K562 (cell line): ENCODE data around the gene NAPEPLD. TPM values are rescaled to one million over a fixed set of nuclear protein-coding genes. Genes with fewer than 3 reads are reported as not detected.

ENCODE experiments used
- CTCF ChIP-seq, 3 experiments: IDR thresholded peaks in 2 of 3; conservative IDR thresholded peaks in 1 of 3; 2 replicates each; pipeline ENCODE4 v1.5.1; 2011 to 2012; ENCODE audit warnings: low read length in 3 of 3, mild to moderate bottlenecking in 3 of 3, control low read depth in 2 of 3, improper control_type of control experiment in 1 of 3, inconsistent platforms in 1 of 3, low read depth in 1 of 3, mixed read lengths in 1 of 3, moderate library complexity in 1 of 3; ENCODE audit not compliant: insufficient read depth in 2 of 3
- EP300 ChIP-seq: IDR thresholded peaks from 2 replicates; pipeline ENCODE4 v1.6.1; 2012; ENCODE audit warnings: low read length, improper control_type of control experiment
- ETV1 ChIP-seq: fragments of 450-650 bp; conservative IDR thresholded peaks from 2 replicates; pipeline ENCODE4 v1.6.1; 2016; ENCODE audit warnings: missing genetic modification characterization, control low read depth, low read depth, missing compliant biosample characterization
- JUND ChIP-seq, 2 experiments: IDR thresholded peaks; 2 replicates in 1 of 2; 3 replicates in 1 of 2; pipeline ENCODE4 v1.6.1; 2011; ENCODE audit warnings: borderline replicate concordance in 2 of 2, low read depth in 2 of 2, low read length in 2 of 2, improper control_type of control experiment in 1 of 2, missing biosample characterization in 1 of 2, missing genetic modification characterization in 1 of 2, missing genetic modification reagents in 1 of 2
- MLLT1 ChIP-seq, 2 experiments: fragments of 450-650 bp; IDR thresholded peaks; 2 replicates each; pipeline ENCODE4 v1.6.1; 2016
- MTA1 ChIP-seq: fragments of 450-650 bp; IDR thresholded peaks from 2 replicates; pipeline ENCODE4 v1.6.1; 2017; ENCODE audit warnings: borderline replicate concordance
- NFYB ChIP-seq: IDR thresholded peaks from 2 replicates; pipeline ENCODE4 v1.6.1; 2011; ENCODE audit warnings: mild to moderate bottlenecking, moderate library complexity; ENCODE audit not compliant: insufficient read length; ENCODE audit errors: extremely low read depth
- RCOR1 ChIP-seq, 2 experiments: IDR thresholded peaks; 2 replicates each; pipeline ENCODE4 v1.6.1; 2012; ENCODE audit warnings: low read depth in 2 of 2, low read length in 2 of 2, borderline replicate concordance in 1 of 2, improper control_type of control experiment in 1 of 2
- SMAD3 ChIP-seq: fragments of 450-650 bp; formaldehyde crosslinking; conservative IDR thresholded peaks from 2 replicates; pipeline ENCODE4 v1.4.0; 2020; ENCODE audit warnings: mild to moderate bottlenecking
- SMARCC2 ChIP-seq: fragments of 450-650 bp; IDR thresholded peaks from 2 replicates; pipeline ENCODE4 v1.6.1; 2017; ENCODE audit warnings: antibody characterized with exemption, moderate library complexity, mild to moderate bottlenecking, low read depth
- SREBF1 ChIP-seq: fragments of 150-350 bp; IDR thresholded peaks from 2 replicates; pipeline ENCODE4 v1.6.1; 2014; ENCODE audit warnings: antibody characterized with exemption, low read depth, low read length, borderline replicate concordance
- TAF1 ChIP-seq: IDR thresholded peaks from 2 replicates; pipeline ENCODE4 v1.6.1; 2011; ENCODE audit warnings: mild to moderate bottlenecking, low read length, moderate library complexity; ENCODE audit not compliant: insufficient read depth, control insufficient read depth, severe bottlenecking; ENCODE audit errors: extremely low read depth
- TEAD4 ChIP-seq, 2 experiments: sonication (generic) in 1 of 2; formaldehyde crosslinking in 1 of 2; IDR thresholded peaks; 2 replicates each; pipeline versions ENCODE4 v1.6.1 to v1.8.0; 2012 to 2022; ENCODE audit warnings: borderline replicate concordance in 1 of 2, inconsistent platforms in 1 of 2, low read length in 1 of 2, mild to moderate bottlenecking in 1 of 2, missing genetic modification reagents in 1 of 2
- TFAP4 ChIP-seq: sonication (generic); formaldehyde crosslinking; IDR thresholded peaks from 2 replicates; pipeline ENCODE4 v1.8.0; 2022; ENCODE audit warnings: missing genetic modification reagents, mild to moderate bottlenecking, moderate library complexity, borderline replicate concordance
- ZBTB1 ChIP-seq: sonication (generic); formaldehyde crosslinking; IDR thresholded peaks from 2 replicates; pipeline ENCODE4 v1.8.1; 2023; ENCODE audit warnings: missing genetic modification reagents, low read depth, mild to moderate bottlenecking, borderline replicate concordance
- ZBTB2 ChIP-seq: fragments of 450-650 bp; IDR thresholded peaks from 2 replicates; pipeline ENCODE4 v1.6.1; 2016; ENCODE audit warnings: antibody characterized with exemption
- ZNF583 ChIP-seq: fragments of 250-450 bp; sonication (Bioruptor Pico); IDR thresholded peaks from 2 replicates; pipeline ENCODE4 v1.4.0; 2020
- ZNF639 ChIP-seq, 2 experiments: fragments of 200-800 bp in 1 of 2; sonication (Bioruptor generic) in 1 of 2; sonication (generic) in 1 of 2; formaldehyde crosslinking in 1 of 2; IDR thresholded peaks in 1 of 2; conservative IDR thresholded peaks in 1 of 2; 2 replicates each; pipeline versions ENCODE4 v1.5.0 to v1.6.1; 2016 to 2020; ENCODE audit warnings: missing compliant biosample characterization in 1 of 2, missing genetic modification characterization in 1 of 2, missing genetic modification reagents in 1 of 2
- ZSCAN32 ChIP-seq: fragments of 450-650 bp; formaldehyde crosslinking; IDR thresholded peaks from 2 replicates; pipeline ENCODE4 v1.4.0; 2020; ENCODE audit warnings: mild to moderate bottlenecking, moderate library complexity
- polyA plus RNA-seq, 8 experiments: library from polyadenylated mRNA; depleted of rRNA in 4 of 8; stranded (reverse) in 5 of 8; unstranded in 3 of 8; fragments of >200 nt; fragmentation: Nextera tagmentation in 2 of 8; fragmentation: Illumina TruSeq in 1 of 8; extraction: Ambion mirVana in 2 of 8; extraction: Trizol in 1 of 8; gene quantifications; 2 replicates each; pipeline versions ENCODE4 v1.2.1 to v1.2.3, GENCODE V29; 2011 to 2014; ENCODE audit warnings: inconsistent platforms in 1 of 8, missing spikeins in 1 of 8
- total RNA-seq, 7 experiments: library from RNA; depleted of rRNA in 6 of 7; stranded (reverse); fragments of >200 nt in 6 of 7; fragmentation: Illumina TruSeq in 2 of 7; extraction: Trizol in 2 of 7; gene quantifications; 2 replicates each; pipeline versions ENCODE4 v1.2.1 to v1.2.3, GENCODE V29; 2011 to 2021; ENCODE audit warnings: low replicate concordance in 1 of 7

Gene NAPEPLD
- total and polyA plus RNA-seq, 9 of the 15 experiments (the other 6 are each of a cell fraction or from before 2014, with no cell fraction given): 3.2 to 11.0 (median 7.5) TPM

GRCh38 chr7:103150192-103150591, 1.3 kb upstream of the NAPEPLD start (continued):
- TF ChIP-seq CTCF (IDR thresholded peaks at IDR 0.05 in 2 of 3, conservative IDR thresholded peaks at IDR 0.05 in 1 of 3; ENCODE audit: insufficient read depth in 2 of 3, low read depth in 1 of 3, low read length in 3 of 3): no peak
- TF ChIP-seq SMARCC2: peak; percentile 73; the same call in 1 of the 2 replicates
- TF ChIP-seq TEAD4 (IDR thresholded peaks at IDR 0.05; ENCODE audit: low read length): peak; percentile 90
- TF ChIP-seq TEAD4 (CRISPR knock-in tag; IDR thresholded peaks at IDR 0.05; ENCODE audit: borderline replicate concordance): no peak
- no peak for TF ChIP-seq ZNF583 (CRISPR knock-in tag)
- TF ChIP-seq TFAP4 (CRISPR knock-in tag): no peak
- peak in 1 of 2 experiments; percentile 26; a peak in 1 of 4 replicates for TF ChIP-seq MLLT1 (IDR thresholded peaks at IDR 0.05)
- 0 out of 2 replicates have a peak, but pooled peaks have one; percentile 4 for TF ChIP-seq JUND (IDR thresholded peaks at IDR 0.05; ENCODE audit: borderline replicate concordance, low read depth, low read length)
- no peak for TF ChIP-seq JUND (tag; IDR thresholded peaks at IDR 0.05; ENCODE audit: borderline replicate concordance, low read depth, low read length)
- TF ChIP-seq ZNF639 (CRISPR knock-in tag; conservative IDR thresholded peaks at IDR 0.05 in 1 of 2, IDR thresholded peaks at IDR 0.05 in 1 of 2): no peak
- TF ChIP-seq ZSCAN32: no peak
- peak; percentile 44; the same call in 1 of the 2 replicates for TF ChIP-seq ZBTB2
- TF ChIP-seq ETV1 (tag): no peak
- no peak for TF ChIP-seq ZBTB1 (CRISPR knock-in tag)
- TF ChIP-seq NFYB: no peak
- TF ChIP-seq TAF1: no peak
- TF ChIP-seq MTA1: no peak
- peak; percentile 76; the same call in 1 of the 2 replicates for TF ChIP-seq EP300
- no peak for TF ChIP-seq SMAD3 (CRISPR knock-in tag)
- 0 out of 4 replicates have a peak, but pooled peaks of 1 of the 2 experiments have one; percentile 4 for TF ChIP-seq RCOR1 (IDR thresholded peaks at IDR 0.05; ENCODE audit: borderline replicate concordance in 1 of 2, low read depth in 2 of 2, low read length in 2 of 2)
- no peak for TF ChIP-seq SREBF1
